ENCODE data around the gene SMIM30.

Gene SMIM30

DNA sequence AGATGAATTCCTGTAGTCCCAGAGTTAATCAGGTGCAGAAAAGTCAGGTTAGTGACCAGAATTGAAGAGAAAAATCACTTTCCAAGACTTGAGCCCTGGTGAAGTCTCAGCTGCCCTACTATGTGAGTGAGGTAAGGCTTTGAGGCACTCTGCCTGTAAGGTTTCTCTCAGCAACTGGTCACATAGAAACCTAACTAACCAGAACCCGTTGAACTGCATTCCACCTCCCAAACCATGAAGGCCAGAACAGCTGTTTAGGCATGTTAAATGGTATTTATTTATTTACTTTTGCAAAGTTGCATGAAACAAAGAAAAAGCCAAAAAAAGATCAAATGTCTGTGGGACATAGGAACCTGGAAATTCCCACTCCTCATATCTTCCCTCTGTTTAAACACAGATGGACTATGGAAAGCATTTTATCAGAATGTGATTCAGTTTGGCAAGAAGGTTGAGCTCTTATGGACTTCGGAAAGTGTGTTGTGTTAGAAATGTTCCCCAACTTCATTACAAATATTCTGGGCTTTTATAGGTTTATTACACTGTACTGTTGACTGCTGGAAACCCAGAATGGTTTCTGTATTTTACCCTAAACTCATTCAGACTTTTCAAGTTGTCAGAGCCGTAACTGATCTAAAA, 19.0 kb downstream of the SMIM30 start:
- no peak for DNase-seq

DNA sequence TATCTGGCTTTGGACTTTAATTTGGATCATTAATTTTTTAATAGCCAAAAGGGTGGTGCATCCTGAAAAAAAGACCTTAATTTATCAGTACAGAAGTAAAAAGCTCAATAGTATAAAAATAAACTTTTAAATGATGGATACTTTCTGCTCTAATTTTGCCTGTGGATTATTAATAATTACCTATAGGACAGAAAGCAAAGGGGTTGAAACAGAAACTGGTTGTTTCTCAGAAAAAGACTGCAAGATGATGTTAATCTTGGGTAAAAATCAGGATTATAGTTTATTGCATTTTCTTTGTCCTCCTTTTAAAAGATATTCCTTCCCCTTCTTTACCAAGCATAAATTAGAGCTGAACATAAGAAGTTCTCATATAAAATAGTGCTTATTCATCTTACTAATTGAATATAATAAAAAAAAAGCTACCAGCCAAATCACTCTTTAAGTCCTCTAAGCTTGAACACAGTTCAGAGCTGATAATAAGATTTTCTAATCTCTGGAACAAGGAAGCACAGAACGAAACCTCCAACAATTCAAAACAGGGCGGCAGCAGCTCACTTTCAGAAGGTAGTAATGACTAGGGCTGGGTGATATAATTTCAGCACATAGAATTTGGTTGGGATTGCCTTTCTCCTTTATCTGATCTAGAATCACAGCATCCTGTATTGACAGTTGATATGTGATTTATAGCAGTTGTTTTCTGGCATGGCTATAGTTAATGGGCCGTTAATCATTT, 23.7 kb downstream of the SMIM30 start:
- no peak for DNase-seq

DNA sequence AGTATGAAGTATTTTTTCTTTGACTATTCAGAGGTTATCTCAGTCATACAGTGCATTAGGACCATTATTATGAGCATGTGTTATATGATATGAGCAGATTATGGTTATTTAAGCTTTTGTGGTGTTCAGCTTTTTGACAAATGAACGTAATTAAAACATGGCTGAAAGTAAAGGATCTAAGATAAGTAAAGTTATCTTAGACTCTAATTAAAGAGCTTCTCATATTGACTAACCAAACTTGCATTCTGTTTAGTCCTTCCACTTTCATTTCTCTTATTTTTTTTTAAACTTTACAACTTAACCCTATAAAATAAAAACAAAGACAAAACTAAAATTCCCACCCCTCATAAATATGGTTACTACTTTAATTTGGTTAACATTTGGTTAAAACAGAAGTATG, 24.8 kb downstream of the SMIM30 start:
- no peak for DNase-seq

DNA sequence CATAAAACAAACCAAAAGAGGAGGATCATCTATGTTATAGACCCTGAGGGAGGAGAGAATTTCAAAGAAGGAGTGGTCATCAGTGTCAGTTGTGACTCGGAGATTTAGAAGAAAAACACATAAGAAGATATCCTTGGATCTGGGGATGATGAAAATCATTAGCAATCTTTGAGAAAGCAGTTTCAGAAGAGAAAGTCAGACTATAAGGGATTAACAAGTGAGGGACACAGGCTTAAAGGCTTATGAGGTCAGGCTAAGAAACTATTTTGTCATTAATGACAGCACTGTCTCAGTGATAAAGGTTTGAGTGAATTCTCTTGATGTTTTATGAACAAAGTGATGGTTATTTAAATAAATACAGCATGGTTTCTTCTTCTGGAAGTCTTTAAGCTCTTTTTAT, 25.6 kb downstream of the SMIM30 start:
- no peak for DNase-seq

DNA sequence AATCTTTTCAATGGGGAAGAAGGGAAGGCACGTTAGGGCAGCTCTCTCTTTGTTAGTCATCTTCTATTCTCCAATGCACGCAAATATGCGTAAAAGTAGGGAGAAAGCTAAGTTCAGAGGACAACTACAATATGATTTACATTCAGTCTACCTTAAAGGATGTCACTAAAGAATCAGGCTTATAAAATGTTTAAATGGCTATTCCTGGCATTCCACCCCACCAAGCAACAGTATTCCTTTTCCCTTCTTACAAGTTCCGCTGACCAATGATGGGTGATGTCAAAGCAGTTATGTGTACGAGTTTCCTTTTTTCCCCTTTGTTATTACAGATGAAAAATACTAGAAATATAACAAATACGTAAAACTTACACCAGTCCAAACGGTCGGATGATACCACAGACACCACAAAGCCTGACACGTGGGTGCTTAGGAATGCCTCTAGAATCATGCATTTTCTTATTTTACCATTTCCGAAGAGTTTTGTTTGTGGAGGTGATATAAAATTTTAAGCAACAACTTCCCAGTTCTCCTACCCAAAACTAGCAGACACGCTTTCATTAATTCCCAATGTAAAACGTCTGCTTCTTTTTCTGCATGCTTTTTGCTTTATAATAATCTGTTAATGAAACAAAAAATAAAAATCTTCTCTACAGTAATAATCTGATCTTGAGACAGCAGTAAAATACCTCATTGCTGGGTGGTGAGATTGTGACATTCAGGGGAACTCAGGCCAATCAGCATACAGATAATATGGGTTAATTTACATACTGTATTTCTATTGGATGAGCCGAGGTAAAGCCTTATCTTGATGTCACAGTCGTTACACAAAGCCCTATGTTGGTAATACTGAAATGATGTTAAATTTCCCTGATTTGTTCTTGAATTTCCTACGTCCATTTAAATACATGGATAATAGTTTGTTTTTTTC, 31.0 kb downstream of the SMIM30 start:
- no peak for DNase-seq

DNA sequence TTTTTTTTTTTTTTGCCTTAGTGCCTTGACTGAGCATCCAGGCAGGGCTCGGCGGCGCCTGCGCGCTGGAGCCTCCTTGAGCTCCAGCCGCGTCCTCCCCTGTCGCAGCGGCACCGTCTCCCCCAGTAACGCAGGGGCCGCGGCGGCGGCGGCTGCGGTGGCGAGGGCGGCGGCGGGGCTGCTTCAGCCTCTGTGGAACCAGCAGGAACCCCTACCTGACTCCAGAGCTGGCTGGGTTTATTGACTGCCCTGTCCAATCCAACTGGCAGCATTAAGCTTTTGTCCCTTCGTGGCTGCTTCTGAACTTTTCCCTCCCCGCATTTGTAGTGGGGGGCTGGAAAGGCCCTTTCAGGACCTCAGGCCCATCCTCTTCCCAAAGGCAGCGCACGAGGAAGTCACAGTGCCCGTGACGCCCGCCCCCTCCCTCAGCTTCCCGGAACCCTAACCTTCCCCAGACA, 31.9 kb downstream of the SMIM30 start, which contains the start of gene GPR85:
GPR85 (minus strand) TSS at position 397 of the 458 bp plus-strand sequence. CDS start 2,106 bp downstream, outside the sequence.
- DNase-seq, result peak; percentile 6

DNA sequence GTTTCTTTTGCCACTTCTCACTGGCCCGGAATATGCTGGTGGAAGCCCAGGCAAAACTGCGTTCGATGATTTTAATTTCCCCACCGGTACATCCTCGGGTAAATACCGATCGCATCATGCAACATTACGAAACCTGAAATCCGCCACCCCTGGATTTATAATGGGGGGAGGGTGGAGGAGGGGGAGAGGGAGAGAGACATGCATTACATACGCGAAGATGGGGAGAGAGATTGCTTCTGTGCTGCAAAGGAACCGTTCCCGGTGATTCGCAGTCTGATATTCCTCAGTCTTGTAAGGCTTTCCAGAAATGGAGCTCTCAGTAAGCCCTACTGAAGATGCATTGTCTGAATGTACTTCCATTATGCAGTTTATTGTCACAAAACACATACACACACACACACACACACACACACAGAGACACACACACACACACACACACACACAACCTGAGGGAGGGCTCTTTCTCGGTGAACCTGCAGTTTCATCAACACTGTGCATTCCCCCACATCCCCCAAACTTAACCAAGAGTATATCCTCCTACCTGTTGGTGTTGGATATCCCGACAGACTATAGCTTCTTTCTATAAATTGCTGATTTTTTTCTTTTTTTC, 32.5 kb downstream of the SMIM30 start:
- DNase-seq, result no peak

DNA sequence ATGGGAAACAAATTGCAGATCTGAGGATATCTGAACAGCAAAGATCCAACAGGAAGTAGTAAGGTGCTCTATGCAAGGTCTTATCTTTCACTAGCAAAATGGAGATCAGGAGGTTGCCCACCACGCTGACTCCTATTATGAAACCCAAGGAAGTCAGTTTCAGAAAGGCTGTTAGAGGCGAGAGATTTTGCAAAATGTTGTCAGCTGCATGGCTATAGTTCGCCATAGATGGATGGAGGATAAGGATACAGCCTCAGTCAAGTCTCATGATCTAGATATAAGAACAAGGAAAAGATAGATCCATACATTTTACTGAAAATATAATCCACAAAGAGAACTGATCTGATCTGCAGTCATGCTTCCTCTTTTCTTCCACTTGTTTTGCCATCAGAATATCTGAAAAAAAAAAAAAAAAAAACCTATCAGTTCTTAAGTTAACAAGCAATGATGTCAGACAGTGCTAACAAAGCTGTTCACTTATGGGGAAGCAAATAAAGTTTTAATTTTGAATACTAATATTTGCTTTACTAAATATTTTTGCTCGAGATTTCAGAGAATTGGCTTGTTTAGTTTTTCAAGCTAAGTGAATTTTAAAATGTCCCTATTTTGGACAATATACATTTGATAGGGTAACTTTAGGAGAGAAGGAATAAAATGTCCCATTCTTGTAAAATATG, 33.7 kb downstream of the SMIM30 start:
- DNase-seq, result no peak

DNA sequence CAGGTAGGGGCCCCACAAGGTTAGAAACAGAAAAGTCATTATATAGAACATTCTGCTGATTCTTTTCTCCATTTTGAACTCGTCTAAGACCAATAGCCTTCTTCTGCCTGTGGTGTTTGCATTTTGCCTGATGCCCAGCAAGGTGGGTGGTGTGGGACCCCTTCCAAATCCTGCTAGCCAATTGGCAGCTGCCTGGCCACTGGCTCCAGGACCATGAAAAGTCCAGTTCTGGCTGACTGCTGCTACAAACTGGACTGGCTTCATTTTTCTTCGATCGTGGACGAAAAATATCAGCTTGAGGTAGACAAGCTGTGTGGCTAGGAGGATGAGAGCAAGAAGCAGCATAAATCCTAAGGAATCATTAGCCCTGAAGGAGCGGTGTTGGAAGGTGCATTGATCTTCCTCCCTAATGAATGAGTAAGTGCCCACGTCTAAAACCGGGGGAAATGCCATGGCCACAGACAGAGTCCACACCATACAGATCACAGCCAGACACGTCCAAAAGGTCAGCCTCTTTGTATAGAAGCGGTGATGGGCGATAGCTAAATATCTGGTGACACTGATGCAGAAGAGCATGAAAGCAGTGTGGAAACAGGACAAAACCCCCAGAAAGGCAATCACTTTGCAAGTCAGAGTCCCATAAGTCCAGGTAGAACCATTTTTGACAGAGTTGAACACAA, 34.4 kb downstream of the SMIM30 start:
- no peak for DNase-seq

DNA sequence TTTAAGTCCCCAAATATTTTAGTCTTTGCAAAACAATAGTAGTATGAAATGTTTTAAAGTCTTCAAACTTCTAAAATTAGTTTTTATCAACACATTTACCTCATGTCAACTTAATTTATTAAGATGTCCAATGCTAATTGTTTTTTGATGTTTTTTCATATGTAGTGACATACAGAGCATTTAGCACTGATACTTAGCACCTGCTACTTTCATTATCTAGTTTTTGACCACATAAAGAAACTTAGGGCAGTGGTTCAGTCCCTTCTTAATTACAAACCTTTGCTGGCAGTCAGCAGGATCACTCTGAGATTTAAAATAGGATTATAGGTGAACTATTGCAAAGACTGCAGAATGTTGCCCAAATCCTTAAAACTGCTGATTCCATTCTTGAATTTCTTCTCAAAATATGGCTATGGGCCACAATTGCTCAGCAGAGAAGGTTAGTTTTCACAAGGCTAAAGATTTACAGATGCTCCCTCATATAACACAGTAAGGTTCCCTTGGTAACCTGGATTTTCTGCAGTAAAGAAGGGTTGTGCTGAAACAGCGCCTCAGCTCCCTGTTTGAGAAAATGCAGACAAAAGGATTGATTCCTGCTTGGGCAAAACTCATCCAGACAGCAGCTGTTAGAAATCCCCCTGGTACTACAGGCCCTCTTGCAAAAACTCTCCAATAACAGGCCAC, 35.1 kb downstream of the SMIM30 start:
- DNase-seq, result no peak

DNA sequence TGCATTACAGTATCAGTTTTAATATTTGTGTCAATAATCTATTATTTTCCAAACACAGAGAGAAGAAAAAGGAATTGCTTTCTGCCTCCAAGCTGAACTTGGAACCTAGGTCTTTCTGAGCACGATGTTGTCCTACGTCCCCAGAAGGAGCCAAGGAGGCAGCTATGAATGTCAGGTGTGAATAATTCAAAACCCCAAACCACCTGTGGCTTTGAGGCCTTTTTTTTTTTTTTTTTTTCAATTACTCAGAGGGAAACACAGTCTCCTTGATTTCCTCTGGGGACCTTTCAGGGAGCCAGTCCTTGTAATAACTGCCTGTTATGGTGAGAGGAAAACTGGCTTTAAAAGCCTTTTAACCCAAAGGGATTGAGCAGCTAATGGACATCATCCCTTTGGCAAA, 40.0 kb downstream of the SMIM30 start:
- no peak for DNase-seq

DNA sequence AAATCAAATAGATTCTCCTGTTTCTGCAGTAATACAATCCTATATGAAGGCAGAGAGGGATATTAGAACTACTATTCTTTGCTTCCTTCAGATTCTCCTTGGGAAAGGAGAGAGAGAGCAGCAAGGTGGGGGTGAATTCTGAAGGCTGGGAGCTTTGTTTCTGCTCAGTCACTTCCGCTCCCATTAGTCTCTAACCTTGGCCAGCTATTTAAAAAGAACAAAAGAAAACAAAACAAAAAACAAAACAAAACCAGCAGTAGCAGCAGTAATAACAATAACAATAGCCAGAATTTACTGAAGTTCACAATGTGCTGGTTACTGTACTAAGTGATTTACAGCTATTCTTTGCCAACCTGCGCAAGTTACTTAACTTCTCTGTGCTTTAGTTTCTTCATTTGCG, 41.7 kb downstream of the SMIM30 start:
- no peak for DNase-seq

DNA sequence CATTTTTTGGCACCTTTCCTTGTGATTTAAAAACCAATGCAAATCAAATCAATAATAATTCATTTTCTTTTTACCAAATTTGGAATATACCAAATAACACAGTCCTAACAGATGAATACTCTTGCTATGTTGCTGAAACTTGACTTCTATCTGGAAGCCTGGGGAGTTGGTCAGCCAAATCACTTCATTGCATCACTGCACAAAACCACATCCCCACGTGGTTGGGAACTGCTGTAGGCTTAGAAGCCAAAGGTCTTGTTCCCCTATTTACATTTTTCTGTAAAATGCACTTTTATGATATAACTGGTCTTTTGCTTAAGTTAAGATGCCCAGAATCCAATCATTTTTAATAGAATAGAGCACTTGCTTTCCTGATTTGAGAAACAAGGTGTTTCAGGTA, 46.9 kb downstream of the SMIM30 start:
- no peak for DNase-seq

Data from activated gamma-delta T cell treated with Interleukin-2 at 50 U/mL for 16 hours (primary cell).